Hepatocyte (in vitro differentiated cells): ENCODE measurements around the gene GNAT1. TPM values are rescaled to one million over a fixed set of nuclear protein-coding genes. Genes with fewer than 3 reads are reported as not detected.

Experiments used
- DNase-seq: peaks from one replicate; pipeline ENCODE4 v3.0.0-alpha.2; 2016; ENCODE audit warnings: low spot score
- H2AFZ ChIP-seq: fragments of 200-600 bp; sonication (generic); 2 replicates; pipeline ENCODE4 v1.6.0; 2016; ENCODE audit warnings: antibody characterized with exemption, mild to moderate bottlenecking
- H3K27ac ChIP-seq: fragments of 200-600 bp; sonication (generic); 2 replicates; pipeline ENCODE4 v1.5.1; 2016; ENCODE audit warnings: mild to moderate bottlenecking
- H3K27me3 ChIP-seq: fragments of 200-600 bp; sonication (generic); 2 replicates; pipeline ENCODE4 v1.6.1; 2016
- H3K36me3 ChIP-seq: fragments of 200-600 bp; sonication (generic); replicated peaks from 2 replicates; pipeline ENCODE4 v1.5.1; 2016; ENCODE audit warnings: low read depth; ENCODE audit not compliant: insufficient read depth
- H3K4me1 ChIP-seq: fragments of 200-600 bp; sonication (generic); 2 replicates; pipeline ENCODE4 v1.5.1; 2016; ENCODE audit warnings: mild to moderate bottlenecking, moderate library complexity; ENCODE audit not compliant: insufficient read depth
- H3K4me2 ChIP-seq: fragments of 200-600 bp; sonication (generic); 2 replicates; pipeline ENCODE4 v1.6.0; 2016
- H3K4me3 ChIP-seq: fragments of 200-600 bp; sonication (generic); 2 replicates; pipeline ENCODE4 v1.5.1; 2016; ENCODE audit warnings: mild to moderate bottlenecking
- H3K79me2 ChIP-seq: fragments of 200-600 bp; sonication (generic); 2 replicates; pipeline ENCODE4 v1.6.0; 2017; ENCODE audit warnings: mild to moderate bottlenecking
- H3K9me2 ChIP-seq: fragments of 200-600 bp; sonication (generic); replicated peaks from 2 replicates; pipeline ENCODE4 v1.6.0; 2017; ENCODE audit warnings: mild to moderate bottlenecking; ENCODE audit not compliant: insufficient read depth
- H3K9me3 ChIP-seq: fragments of 200-600 bp; sonication (generic); 2 replicates; pipeline ENCODE4 v1.5.1; 2016; ENCODE audit warnings: low read depth, mild to moderate bottlenecking
- H4K20me1 ChIP-seq: fragments of 200-600 bp; sonication (generic); 2 replicates; pipeline ENCODE4 v1.6.0; 2016; ENCODE audit warnings: mild to moderate bottlenecking; ENCODE audit not compliant: insufficient read depth, poor library complexity, severe bottlenecking
- EZH2 ChIP-seq: fragments of 200-600 bp; sonication (generic); IDR thresholded peaks from 2 replicates; pipeline ENCODE4 v1.6.1; 2016; ENCODE audit warnings: antibody characterized with exemption, mild to moderate bottlenecking, borderline replicate concordance
- EZH2phosphoT487 ChIP-seq: fragments of 200-600 bp; sonication (generic); IDR thresholded peaks from one replicate; pipeline ENCODE4 v1.6.1; 2018; ENCODE audit warnings: antibody characterized with exemption, mild to moderate bottlenecking, low read depth, moderate library complexity; ENCODE audit not compliant: unreplicated experiment, severe bottlenecking
- WGBS: methylation state at CpG from one replicate; pipeline ENCODE4 v1.1.6; 2016; ENCODE audit warnings: low lambda C conversion rate; ENCODE audit errors: missing lambda C conversion rate; 5-methylcytosine and 5-hydroxymethylcytosine counted together
- polyA plus RNA-seq: library from polyadenylated mRNA; unstranded; fragments of >200 nt; fragmentation: Nextera tagmentation; extraction: Ambion mirVana; gene quantifications from 2 replicates; pipeline ENCODE4 v1.2.1, GENCODE V29; 2016
- total RNA-seq: library from RNA; depleted of rRNA; stranded (reverse); fragments of >200 nt; gene quantifications from 2 replicates; pipeline ENCODE4 v1.2.3, GENCODE V29; 2014
- TF ChIP-seq, protein P1 (sequence below): fragments of 200-600 bp; sonication (generic); IDR thresholded peaks from 2 replicates; pipeline ENCODE4 v1.5.1; 2016; ENCODE audit warnings: antibody characterized with exemption, mild to moderate bottlenecking; ENCODE audit not compliant: poor library complexity

GNAT1 gene
- total and polyA plus RNA-seq, 2 experiments from 2014 or later, result not detected

DNA sequence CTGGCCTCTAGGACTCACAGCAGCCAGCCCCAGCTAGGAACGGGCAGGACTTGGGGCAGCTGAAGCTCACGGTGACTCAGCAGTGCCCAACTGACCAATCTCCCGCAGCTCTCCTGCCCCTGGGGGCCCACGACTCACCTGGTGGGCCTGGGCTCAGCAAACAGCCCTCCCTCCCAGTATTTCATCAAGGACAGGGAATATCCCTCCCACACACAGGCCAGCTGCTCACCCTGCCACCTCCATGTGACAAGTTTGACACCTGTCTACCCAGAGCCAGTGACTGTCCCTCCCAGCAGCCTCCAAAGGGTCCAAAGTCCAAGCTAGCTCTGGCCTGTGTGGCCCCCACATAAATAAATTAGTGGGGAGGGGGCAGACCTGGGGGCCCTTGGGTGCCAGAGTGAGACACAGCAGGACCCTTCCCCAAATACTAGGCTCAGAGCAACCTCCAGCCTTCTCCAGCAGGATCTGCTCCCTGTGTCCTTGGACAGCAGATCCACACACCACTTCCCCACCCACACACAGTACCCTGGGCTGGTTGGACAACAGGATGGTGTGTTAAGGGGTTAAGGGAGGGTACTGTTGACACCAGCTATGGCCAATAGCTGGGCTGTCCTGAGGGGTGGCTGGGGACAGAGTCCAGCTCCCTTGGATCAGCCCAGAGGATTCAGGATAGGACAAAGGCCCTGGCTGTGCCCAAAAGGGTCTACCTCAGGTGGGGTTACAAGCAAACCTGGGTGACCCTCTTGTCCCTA is 4.3 kb downstream of the GNAT1 start:
- H3K27ac ChIP-seq, result peak overlapping the region; percentile 54
- H3K27me3 ChIP-seq, result peaks cover 3% of the 10 kb centered on the region
- 51% methylated on average over 4 of the region's 4 CpGs for WGBS
- H3K4me1 ChIP-seq, result no peaks in the 10 kb centered on the region
- no peaks in the 10 kb centered on the region for H3K9me3 ChIP-seq
- no peaks in the 10 kb centered on the region for H3K36me3 ChIP-seq
- H3K4me3 ChIP-seq, result no peak overlapping the region
- H3K9me2 ChIP-seq, result no peaks in the 10 kb centered on the region
- H2AFZ ChIP-seq, result no peak overlapping the region
- H4K20me1 ChIP-seq, result no peaks in the 10 kb centered on the region
- peak; percentile 63 for DNase-seq
- H3K79me2 ChIP-seq, result no peaks in the 10 kb centered on the region
- no peak overlapping the region for H3K4me2 ChIP-seq
- TF ChIP-seq, protein P1, sequence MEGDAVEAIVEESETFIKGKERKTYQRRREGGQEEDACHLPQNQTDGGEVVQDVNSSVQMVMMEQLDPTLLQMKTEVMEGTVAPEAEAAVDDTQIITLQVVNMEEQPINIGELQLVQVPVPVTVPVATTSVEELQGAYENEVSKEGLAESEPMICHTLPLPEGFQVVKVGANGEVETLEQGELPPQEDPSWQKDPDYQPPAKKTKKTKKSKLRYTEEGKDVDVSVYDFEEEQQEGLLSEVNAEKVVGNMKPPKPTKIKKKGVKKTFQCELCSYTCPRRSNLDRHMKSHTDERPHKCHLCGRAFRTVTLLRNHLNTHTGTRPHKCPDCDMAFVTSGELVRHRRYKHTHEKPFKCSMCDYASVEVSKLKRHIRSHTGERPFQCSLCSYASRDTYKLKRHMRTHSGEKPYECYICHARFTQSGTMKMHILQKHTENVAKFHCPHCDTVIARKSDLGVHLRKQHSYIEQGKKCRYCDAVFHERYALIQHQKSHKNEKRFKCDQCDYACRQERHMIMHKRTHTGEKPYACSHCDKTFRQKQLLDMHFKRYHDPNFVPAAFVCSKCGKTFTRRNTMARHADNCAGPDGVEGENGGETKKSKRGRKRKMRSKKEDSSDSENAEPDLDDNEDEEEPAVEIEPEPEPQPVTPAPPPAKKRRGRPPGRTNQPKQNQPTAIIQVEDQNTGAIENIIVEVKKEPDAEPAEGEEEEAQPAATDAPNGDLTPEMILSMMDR, result no peak
- TF ChIP-seq EZH2phosphoT487 (no peak), EZH2 (no peak)

GRCh38 chr3:50196253-50196801 is 4.9 kb downstream of the GNAT1 start:
- TF ChIP-seq EZH2phosphoT487, result no peak
- no peak for TF ChIP-seq EZH2
- TF ChIP-seq, protein P1, result no peak
- peaks cover 3% of the 10 kb centered on the region for H3K27me3 ChIP-seq
- H3K27ac ChIP-seq, result peak overlapping the region; percentile 54
- H3K9me2 ChIP-seq, result no peaks in the 10 kb centered on the region
- H3K36me3 ChIP-seq, result no peaks in the 10 kb centered on the region
- no peak overlapping the region for H3K4me3 ChIP-seq
- H3K4me1 ChIP-seq, result no peaks in the 10 kb centered on the region
- H3K9me3 ChIP-seq, result no peaks in the 10 kb centered on the region
- H3K79me2 ChIP-seq, result no peaks in the 10 kb centered on the region
- H4K20me1 ChIP-seq, result no peaks in the 10 kb centered on the region
- no peak for DNase-seq
- WGBS, result 71% methylated on average over 6 of the region's 6 CpGs
- no peak overlapping the region for H2AFZ ChIP-seq
- no peak overlapping the region for H3K4me2 ChIP-seq

DNA sequence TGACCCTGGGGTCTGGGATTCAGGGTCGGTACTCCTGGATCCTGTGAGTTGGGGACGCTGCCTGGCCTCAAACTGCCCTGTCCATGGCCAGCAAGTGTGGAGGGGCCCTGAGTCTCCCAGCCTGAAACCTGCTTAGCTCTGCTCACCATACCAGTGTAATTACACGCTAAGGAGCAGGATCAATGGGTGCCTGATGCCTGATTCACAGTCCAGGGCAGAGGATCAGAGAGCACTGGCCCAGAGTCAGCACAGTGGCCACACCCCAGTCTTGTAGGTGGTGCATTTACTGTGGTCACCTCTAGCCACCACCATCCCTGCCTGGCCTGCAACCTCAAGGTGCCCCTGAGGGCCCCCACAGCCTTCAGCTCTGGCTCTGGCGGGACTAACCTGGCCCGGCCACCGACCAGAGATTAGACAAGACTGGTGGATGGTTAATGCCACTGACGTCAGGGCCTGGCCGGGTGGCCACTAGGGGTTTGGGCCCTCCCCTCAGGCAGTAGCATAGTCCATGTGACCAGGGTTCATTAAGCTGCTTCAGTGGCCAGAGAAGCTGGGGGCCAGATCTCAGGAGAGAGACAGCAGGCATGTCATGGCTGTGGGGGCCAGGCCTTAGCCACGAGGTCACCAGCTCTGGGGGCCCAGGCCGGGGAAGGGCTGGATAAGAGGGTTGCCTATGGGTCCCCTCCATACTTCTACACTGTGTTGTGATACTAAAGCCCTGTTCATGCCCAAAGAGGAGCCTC is 10.3 kb downstream of the GNAT1 start:
- Histone ChIP-seq H3K4me3 (no peak overlapping the region), H2AFZ (no peak overlapping the region), H3K4me1 (peaks cover 14% of the 10 kb centered on the region), H3K9me2 (no peaks in the 10 kb centered on the region), H3K27me3 (peaks cover 25% of the 10 kb centered on the region), H3K27ac (no peak overlapping the region), H3K36me3 (no peaks in the 10 kb centered on the region), H3K4me2 (no peak overlapping the region), H3K9me3 (no peaks in the 10 kb centered on the region), H3K79me2 (no peaks in the 10 kb centered on the region), H4K20me1 (no peaks in the 10 kb centered on the region)
- no peak for TF ChIP-seq EZH2phosphoT487
- TF ChIP-seq, protein P1, result no peak
- no peak for TF ChIP-seq EZH2
- peak; percentile 40 for DNase-seq
- WGBS, result 68% methylated on average over 10 of the region's 10 CpGs
